Tibial nerve (tissue), 4 donors: ENCODE measurements around the gene ABCC8. TPM values are rescaled to one million over a fixed set of nuclear protein-coding genes. Genes with fewer than 3 reads are reported as not detected.

Experiments
- DNase-seq, 2 donors: peaks; one replicate each; pipeline ENCODE4 v3.0.0-alpha.2; 2019; ENCODE audit warnings: low spot score in 2 of 2
- H3K27ac ChIP-seq, 4 donors: fragments of 200-600 bp; sonication (generic) in 3 of 4; one replicate each; pipeline ENCODE4 v1.5.1; 2017 to 2019; ENCODE audit warnings: mild to moderate bottlenecking in 1 of 4
- H3K27me3 ChIP-seq, 2 donors: fragments of 200-600 bp; sonication (generic) in 1 of 2; one replicate each; pipeline versions ENCODE4 v1.5.1 to v1.6.0; 2017 to 2019
- H3K36me3 ChIP-seq, 3 donors: fragments of 200-600 bp; sonication (generic); one replicate each; pipeline ENCODE4 v1.5.1; 2018 to 2019
- H3K4me1 ChIP-seq, 4 donors: fragments of 200-600 bp; sonication (generic) in 3 of 4; one replicate each; pipeline ENCODE4 v1.5.1; 2017 to 2019
- H3K4me3 ChIP-seq, 4 donors: fragments of 200-600 bp; sonication (generic) in 3 of 4; one replicate each; pipeline ENCODE4 v1.5.1; 2017 to 2019; ENCODE audit warnings: mild to moderate bottlenecking in 1 of 4, moderate library complexity in 1 of 4
- H3K9me3 ChIP-seq, 4 donors: fragments of 200-600 bp; sonication (generic) in 3 of 4; one replicate each; pipeline ENCODE4 v1.5.1; 2017 to 2019
- EP300 ChIP-seq, 2 donors: sonication (generic); formaldehyde crosslinking; IDR thresholded peaks; one replicate each; pipeline ENCODE4 v1.6.1; 2017; ENCODE audit warnings: antibody characterized with exemption in 2 of 2, mild to moderate bottlenecking in 1 of 2
- POLR2A ChIP-seq, 2 donors: fragments of 450-650 bp; IDR thresholded peaks; one replicate each; pipeline ENCODE4 v1.6.1; 2017; ENCODE audit warnings: antibody characterized with exemption in 2 of 2, mild to moderate bottlenecking in 2 of 2, moderate library complexity in 2 of 2
- WGBS, 2 donors: methylation state at CpG; one replicate each; pipeline ENCODE4 v1.1.5; 2018; 5-methylcytosine and 5-hydroxymethylcytosine counted together
- total RNA-seq, 4 donors: library from RNA; depleted of rRNA; stranded (reverse); fragments of >200 nt; gene quantifications; one replicate each; pipeline ENCODE4 v1.1.0, GENCODE V29; 2016
- TF ChIP-seq, protein P1 (sequence below), 5 experiments: fragments of 200-600 bp in 3 of 5; fragments of 450-650 bp in 2 of 5; sonication (generic) in 3 of 5; IDR thresholded peaks; one replicate each; pipeline ENCODE4 v1.5.1; 2016 to 2019; ENCODE audit warnings: antibody characterized with exemption in 5 of 5, mild to moderate bottlenecking in 3 of 5, moderate library complexity in 2 of 5

ABCC8 gene
- total RNA-seq, 4 donors from 2014 or later = 1.3 to 8.6 (median 5.1) TPM

DNA sequence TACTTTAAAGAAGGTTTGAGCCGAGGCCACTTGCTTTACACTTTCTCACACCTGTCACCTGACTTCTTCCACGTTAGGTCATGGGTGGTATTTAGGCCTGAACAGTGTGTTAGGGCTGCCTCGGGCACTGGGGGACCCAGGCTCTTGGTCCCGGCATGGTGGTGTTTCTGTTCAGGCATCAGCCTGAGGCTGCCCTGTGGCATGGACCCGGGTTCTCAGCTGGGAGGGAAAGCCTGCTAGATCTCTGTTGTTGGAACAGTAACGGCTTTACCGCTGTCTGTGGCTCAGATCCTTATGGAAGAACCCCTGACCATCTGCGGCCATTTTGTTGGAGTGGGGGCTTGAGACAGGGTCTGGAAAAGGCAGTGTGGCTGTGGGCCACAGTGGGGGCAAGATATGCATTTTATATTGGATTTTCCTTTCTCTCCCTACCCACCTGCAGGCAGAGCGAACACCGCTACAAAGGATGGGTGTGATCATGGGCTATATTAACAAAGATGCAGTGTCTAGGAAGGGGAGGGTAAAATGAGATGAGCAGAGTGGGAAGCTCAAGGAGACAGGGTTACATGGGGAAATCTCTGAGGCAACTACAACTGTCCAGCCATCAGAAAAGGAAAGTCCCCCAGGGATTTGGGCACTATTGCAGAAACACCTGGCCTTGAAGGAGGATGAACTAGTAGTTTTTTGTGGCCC is 86.5 kb downstream of the ABCC8 start:
- peaks cover 0 to 13% of the 10 kb centered on the region in 2 donors for H3K27me3 ChIP-seq
- TF ChIP-seq EP300 (IDR thresholded peaks at IDR 0.05) (no peak), POLR2A (IDR thresholded peaks at IDR 0.05) (no peak)
- TF ChIP-seq, protein P1, sequence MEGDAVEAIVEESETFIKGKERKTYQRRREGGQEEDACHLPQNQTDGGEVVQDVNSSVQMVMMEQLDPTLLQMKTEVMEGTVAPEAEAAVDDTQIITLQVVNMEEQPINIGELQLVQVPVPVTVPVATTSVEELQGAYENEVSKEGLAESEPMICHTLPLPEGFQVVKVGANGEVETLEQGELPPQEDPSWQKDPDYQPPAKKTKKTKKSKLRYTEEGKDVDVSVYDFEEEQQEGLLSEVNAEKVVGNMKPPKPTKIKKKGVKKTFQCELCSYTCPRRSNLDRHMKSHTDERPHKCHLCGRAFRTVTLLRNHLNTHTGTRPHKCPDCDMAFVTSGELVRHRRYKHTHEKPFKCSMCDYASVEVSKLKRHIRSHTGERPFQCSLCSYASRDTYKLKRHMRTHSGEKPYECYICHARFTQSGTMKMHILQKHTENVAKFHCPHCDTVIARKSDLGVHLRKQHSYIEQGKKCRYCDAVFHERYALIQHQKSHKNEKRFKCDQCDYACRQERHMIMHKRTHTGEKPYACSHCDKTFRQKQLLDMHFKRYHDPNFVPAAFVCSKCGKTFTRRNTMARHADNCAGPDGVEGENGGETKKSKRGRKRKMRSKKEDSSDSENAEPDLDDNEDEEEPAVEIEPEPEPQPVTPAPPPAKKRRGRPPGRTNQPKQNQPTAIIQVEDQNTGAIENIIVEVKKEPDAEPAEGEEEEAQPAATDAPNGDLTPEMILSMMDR (IDR thresholded peaks at IDR 0.05) = no peak
- no peaks in the 10 kb centered on the region for H3K9me3 ChIP-seq
- H3K4me1 ChIP-seq = peaks cover 0 to 14% (median 2%) of the 10 kb centered on the region in 4 donors
- 63% methylated on average over 8 to 10 of the region's 10 CpGs for whole genome bisulfite sequencing, 2 donors
- no peak overlapping the region for H3K4me3 ChIP-seq
- no peak overlapping the region for H3K27ac ChIP-seq
- DNase-seq = no peak
- H3K36me3 ChIP-seq = no peaks in the 10 kb centered on the region

DNA sequence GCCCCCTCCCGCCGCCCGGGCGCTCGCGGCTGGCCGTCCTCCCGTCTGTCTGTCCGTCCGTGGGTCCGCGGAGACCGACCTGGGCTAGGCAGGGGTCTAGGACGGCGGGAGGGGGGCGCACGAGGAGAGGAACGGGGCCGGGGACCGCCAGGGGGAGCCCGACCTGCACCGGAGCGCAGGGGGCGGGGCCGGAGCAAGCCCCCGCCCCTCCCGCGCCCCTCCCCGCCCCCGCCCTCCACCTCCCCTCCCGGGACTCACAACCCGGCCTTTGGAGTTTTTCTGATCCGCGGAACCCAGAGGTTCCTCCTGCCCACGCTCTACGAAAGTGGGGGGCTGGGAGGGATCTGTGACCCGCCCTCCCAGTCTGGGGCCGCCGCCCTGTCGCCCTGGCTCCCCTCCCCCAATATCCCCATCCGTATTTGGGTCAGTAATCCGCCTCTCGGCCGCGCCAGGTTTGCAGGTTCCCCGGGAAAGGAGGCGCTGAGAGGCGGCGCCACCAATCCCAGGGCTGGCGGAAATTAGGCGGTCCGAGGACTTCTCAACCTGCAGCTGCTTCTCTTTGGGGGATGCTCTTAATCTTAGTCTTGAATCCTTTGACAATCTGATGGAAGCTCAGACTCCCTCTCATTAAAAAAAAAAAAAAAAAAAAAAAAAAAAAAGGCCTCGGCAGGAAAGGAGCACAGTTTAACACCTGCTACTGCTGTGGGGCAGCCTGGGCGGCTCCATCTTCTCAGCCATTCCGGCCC is 87.3 kb downstream of the ABCC8 start:
- H3K27ac ChIP-seq = peak overlapping the region in 2 of 4 donors; percentile 59 to 60
- TF ChIP-seq, protein P1 (IDR thresholded peaks at IDR 0.05) = peak; percentile 69 to 84 (median 82)
- TF ChIP-seq EP300 (IDR thresholded peaks at IDR 0.05) = no peak
- TF ChIP-seq POLR2A (IDR thresholded peaks at IDR 0.05) = no peak
- 5 to 11% methylated on average over 15 to 33 of the region's 55 CpGs for WGBS, 2 donors
- H3K27me3 ChIP-seq = peaks cover 0 to 13% of the 10 kb centered on the region in 2 donors
- peak overlapping the region; percentile 40 to 64 (median 52) for H3K4me3 ChIP-seq
- no peaks in the 10 kb centered on the region for H3K9me3 ChIP-seq
- H3K4me1 ChIP-seq = peaks cover 0 to 14% (median 2%) of the 10 kb centered on the region in 4 donors
- peak in 1 of 2 donors; percentile 30 for DNase-seq
- H3K36me3 ChIP-seq = no peaks in the 10 kb centered on the region

DNA sequence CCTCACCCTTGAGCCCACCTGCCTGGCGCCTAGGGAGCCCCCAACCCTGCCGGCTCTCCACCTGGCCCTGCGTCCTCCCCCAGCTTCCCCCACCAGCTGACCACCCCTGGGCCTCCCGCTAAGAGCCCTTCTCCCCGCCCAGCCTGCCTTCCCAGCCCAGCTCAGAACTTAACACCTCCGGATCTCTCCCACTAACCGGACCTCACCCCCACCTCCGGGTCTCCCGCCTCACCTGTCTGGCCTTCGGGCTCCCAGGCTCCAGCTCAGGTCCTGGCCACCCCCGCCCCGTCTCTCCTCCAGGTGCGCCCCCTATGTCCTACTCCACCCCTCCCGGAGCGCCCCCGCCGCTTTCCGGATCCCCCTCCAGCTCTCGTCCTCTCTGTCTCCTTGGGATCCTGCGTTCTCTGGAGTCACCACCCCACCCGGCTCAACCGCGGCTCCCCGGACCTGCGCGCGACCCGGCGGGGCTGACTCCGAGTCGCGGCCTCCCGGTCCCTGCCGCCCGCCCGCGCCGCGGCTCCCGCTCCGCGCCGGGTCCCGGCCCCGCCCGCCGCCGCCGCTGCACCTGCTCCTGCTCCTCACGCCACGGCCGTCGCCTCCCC is 87.9 kb downstream of the ABCC8 start, which contains the start of gene KCNJ11:
KCNJ11 (minus strand) TSS at position 51 of the 602 bp plus-strand sequence. CDS start 568 bp downstream, outside the sequence.
- Histone ChIP-seq H3K4me1 (peaks cover 0 to 14% (median 2%) of the 10 kb centered on the region in 4 donors), H3K36me3 (no peaks in the 10 kb centered on the region), H3K27me3 (peaks cover 0 to 13% of the 10 kb centered on the region in 2 donors), H3K4me3 (peak within 1 kb of the TSS; percentile 40 to 64 (median 52)), H3K27ac (peak within 1 kb of the TSS in 2 of 4 donors; percentile 59 to 60), H3K9me3 (no peaks in the 10 kb centered on the region)
- WGBS, 2 donors = 9% methylated on average over 23 to 40 of the region's 53 CpGs
- no peak for DNase-seq
- TF ChIP-seq, protein P1 (IDR thresholded peaks at IDR 0.05) = no peak
- TF ChIP-seq EP300 (IDR thresholded peaks at IDR 0.05) (no peak), POLR2A (IDR thresholded peaks at IDR 0.05) (no peak)

DNA sequence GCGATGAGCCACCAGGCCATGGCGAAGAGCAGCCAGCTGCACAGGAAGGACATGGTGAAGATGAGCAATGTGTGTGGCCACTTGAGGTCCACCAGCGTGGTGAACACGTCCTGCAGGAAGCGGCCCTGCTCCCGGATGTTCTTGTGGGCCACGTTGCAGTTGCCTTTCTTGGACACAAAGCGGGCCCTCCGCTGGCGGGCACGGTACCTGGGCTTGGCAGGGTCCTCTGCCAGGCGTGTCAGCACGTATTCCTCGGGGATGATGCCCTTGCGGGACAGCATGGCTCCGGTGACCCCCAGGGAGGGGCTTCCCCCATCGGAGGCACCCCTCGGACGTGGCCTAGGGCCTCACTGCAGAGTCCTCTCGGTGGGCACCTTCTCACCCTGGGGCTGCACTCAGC is 88.8 kb downstream of the ABCC8 start:
- TF ChIP-seq EP300 (IDR thresholded peaks at IDR 0.05) = no peak
- no peak for TF ChIP-seq POLR2A (IDR thresholded peaks at IDR 0.05)
- TF ChIP-seq, protein P1 (IDR thresholded peaks at IDR 0.05) = no peak
- DNase-seq = no peak
- H3K27me3 ChIP-seq = peaks cover 0 to 13% of the 10 kb centered on the region in 2 donors
- H3K4me1 ChIP-seq = peaks cover 0 to 14% (median 2%) of the 10 kb centered on the region in 4 donors
- no peaks in the 10 kb centered on the region for H3K9me3 ChIP-seq
- 88 to 94% methylated on average over 6 to 12 of the region's 20 CpGs for WGBS, 2 donors
- H3K4me3 ChIP-seq = no peak overlapping the region
- H3K36me3 ChIP-seq = no peaks in the 10 kb centered on the region
- no peak overlapping the region for H3K27ac ChIP-seq
